HCT116 (cell line): ENCODE measurements around the gene ADGRE3. TPM values are rescaled to one million over a fixed set of nuclear protein-coding genes. Genes with fewer than 3 reads are reported as not detected.

Experiments used
- ATAC-seq: fragments of 200-7000 bp; cut with Tn5 transposase; 2 replicates; pipeline ENCODE4 v1.9.1; 2020; ENCODE audit warnings: mild to moderate bottlenecking, moderate library complexity
- BruUV-seq: library from RNA; stranded (reverse); fragments of 400-500 nt; replicated peaks from 2 replicates; lab custom pipeline; 2021; lab: Mats Ljungman, UMichigan
- CTCF ChIA-PET: fragments of 300-600 bp; sonication (Branson Sonifier 250); formaldehyde crosslinking; loops from one replicate; lab custom pipeline; 2021; ENCODE audit warnings: antibody characterized with exemption; lab: Charles Lee
- POLR2A ChIA-PET: fragments of 300-600, 350-600 bp; sonication (Branson Sonifier 250); formaldehyde crosslinking; loops from one replicate; lab custom pipeline; 2021; ENCODE audit warnings: antibody characterized with exemption; lab: Charles Lee
- RAD21 ChIA-PET, 2 experiments: fragments of 300-600 bp; sonication (Branson Sonifier 250); formaldehyde crosslinking; loops; one replicate each; lab custom pipeline; 2023; ENCODE audit warnings: low total read pairs in 2 of 2; ENCODE audit not compliant: uncharacterized antibody in 2 of 2, unreplicated experiment in 2 of 2, low non-redundant PET in 1 of 2; lab: Charles Lee
- DNase-seq: peaks from one replicate; pipeline ENCODE4 v3.0.0-alpha.2; 2010; ENCODE audit warnings: low read depth, low spot score
- H2AFZ ChIP-seq: fragments of 200-600 bp; shearing (Covaris generic), sonication (generic); 2 replicates; pipeline ENCODE4 v1.6.1; 2017; ENCODE audit warnings: low read depth, mixed run types, mixed read lengths, antibody characterized with exemption, low read length; ENCODE audit not compliant: poor library complexity, severe bottlenecking
- H3K27ac ChIP-seq: 2 replicates; pipeline ENCODE4 v1.5.1; 2012; ENCODE audit warnings: low read depth, low read length
- H3K27me3 ChIP-seq: fragments of 200-600 bp; sonication (generic); 2 replicates; pipeline ENCODE4 v1.6.1; 2016; ENCODE audit warnings: mixed run types, low read length, mixed read lengths; ENCODE audit not compliant: insufficient read depth
- H3K36me3 ChIP-seq, 2 experiments: fragments of 200-500 bp in 1 of 2; fragments of 200-600 bp in 1 of 2; sonication (Bioruptor generic) in 1 of 2; sonication (generic) in 1 of 2; 2 replicates each; pipeline versions ENCODE4 v1.5.1 to v1.6.1; 2014 to 2016; ENCODE audit warnings: low read length in 2 of 2, inconsistent platforms in 1 of 2, mixed read lengths in 1 of 2, mixed run types in 1 of 2; ENCODE audit not compliant: insufficient read depth in 2 of 2, control insufficient read depth in 1 of 2
- H3K4me1 ChIP-seq, 2 experiments: fragments of 200-600 bp in 1 of 2; sonication (generic) in 1 of 2; 2 replicates each; pipeline versions ENCODE4 v1.5.1 to v1.6.1; 2012 to 2017; ENCODE audit warnings: low read length in 2 of 2, inconsistent platforms in 1 of 2, mild to moderate bottlenecking in 1 of 2, mixed read lengths in 1 of 2, mixed run types in 1 of 2, moderate library complexity in 1 of 2; ENCODE audit not compliant: insufficient read depth in 2 of 2, control insufficient read depth in 1 of 2
- H3K4me2 ChIP-seq: fragments of 200-600 bp; sonication (generic); 2 replicates; pipeline ENCODE4 v1.6.1; 2017; ENCODE audit warnings: mixed run types, low read length, mixed read lengths
- H3K4me3 ChIP-seq, 2 experiments: fragments of 200-600 bp in 1 of 2; sonication (generic) in 1 of 2; replicated peaks in 1 of 2; 2 replicates each; pipeline ENCODE4 v1.5.1; 2011 to 2016; ENCODE audit warnings: low read length in 2 of 2, control low read depth in 1 of 2, low read depth in 1 of 2, mild to moderate bottlenecking in 1 of 2, mixed read lengths in 1 of 2, mixed run types in 1 of 2
- H3K79me2 ChIP-seq: fragments of 200-600 bp; sonication (generic); 2 replicates; pipeline ENCODE4 v1.6.1; 2017; ENCODE audit warnings: mild to moderate bottlenecking, mixed run types, low read length, moderate library complexity, mixed read lengths; ENCODE audit not compliant: insufficient read depth
- H3K9ac ChIP-seq: fragments of 200-600 bp; sonication (generic); 2 replicates; pipeline ENCODE4 v1.6.1; 2016; ENCODE audit warnings: low read length, mixed read lengths
- H3K9me2 ChIP-seq: fragments of 200-600 bp; sonication (generic), shearing (Covaris generic); 2 replicates; pipeline ENCODE4 v1.6.1; 2017; ENCODE audit warnings: mixed run types, mild to moderate bottlenecking, moderate library complexity; ENCODE audit not compliant: insufficient read depth
- H3K9me3 ChIP-seq, 2 experiments: fragments of 200-500 bp in 1 of 2; fragments of 200-600 bp in 1 of 2; sonication (Bioruptor generic) in 1 of 2; sonication (generic) in 1 of 2; 2 replicates each; pipeline ENCODE4 v1.6.1; 2014 to 2017; ENCODE audit warnings: low read length in 2 of 2, mixed read lengths in 2 of 2, inconsistent platforms in 1 of 2, low read depth in 1 of 2, mild to moderate bottlenecking in 1 of 2, mixed run types in 1 of 2, moderate library complexity in 1 of 2; ENCODE audit not compliant: control insufficient read depth in 1 of 2, insufficient read depth in 1 of 2
- H4K20me1 ChIP-seq: fragments of 200-600 bp; sonication (generic), shearing (Covaris generic); 2 replicates; pipeline ENCODE4 v1.6.1; 2017; ENCODE audit warnings: mixed run types, mild to moderate bottlenecking, moderate library complexity; ENCODE audit not compliant: insufficient read depth
- CBX3 ChIP-seq: IDR thresholded peaks from 2 replicates; pipeline ENCODE4 v1.6.1; 2012; ENCODE audit warnings: low read depth
- JUND ChIP-seq: IDR thresholded peaks from 2 replicates; pipeline ENCODE4 v1.6.1; 2012
- POLR2AphosphoS5 ChIP-seq: IDR thresholded peaks from 2 replicates; pipeline ENCODE4 v1.6.1; 2011; ENCODE audit warnings: mild to moderate bottlenecking, low read depth, low read length, moderate library complexity
- SIN3A ChIP-seq: IDR thresholded peaks from 2 replicates; pipeline ENCODE4 v1.6.1; 2012; ENCODE audit warnings: low read depth
- SP1 ChIP-seq: IDR thresholded peaks from 2 replicates; pipeline ENCODE4 v1.6.1; 2012; ENCODE audit warnings: low read depth
- ZNF274 ChIP-seq: fragments of 200-500 bp; sonication (Bioruptor generic); IDR thresholded peaks from 2 replicates; pipeline ENCODE4 v1.6.1; 2014; ENCODE audit warnings: mild to moderate bottlenecking, low read depth, low read length, inconsistent platforms
- intact Hi-C: fragments of 100-400 bp; cut with micrococcal nuclease; formaldehyde crosslinking; loops from 2 replicates; pipeline ENCODE4 v1.10.0; 2022
- total RNA-seq: library from RNA; stranded (reverse); gene quantifications from one replicate; pipeline ENCODE4 v1.2.1, GENCODE V29; 2021; ENCODE audit not compliant: unreplicated experiment
- TF ChIP-seq, protein P1 (sequence below): IDR thresholded peaks from 2 replicates; pipeline ENCODE4 v1.6.1; 2012
- TF ChIP-seq, protein P2 (sequence below): IDR thresholded peaks from 2 replicates; pipeline ENCODE4 v1.6.1; 2012
- TF ChIP-seq, protein P3 (sequence below): IDR thresholded peaks from 2 replicates; pipeline ENCODE4 v1.6.1; 2011; ENCODE audit warnings: mild to moderate bottlenecking, low read length, moderate library complexity; ENCODE audit not compliant: insufficient replicate concordance; ENCODE audit errors: extremely low read depth
- TF ChIP-seq, protein P4 (sequence below), 3 experiments: fragments of 200-600 bp in 1 of 3; sonication (generic) in 1 of 3; IDR thresholded peaks in 2 of 3; conservative IDR thresholded peaks in 1 of 3; 2 replicates each; pipeline ENCODE4 v1.5.1; 2012 to 2017; ENCODE audit warnings: low read depth in 2 of 3, low read length in 2 of 3, antibody characterized with exemption in 1 of 3, borderline replicate concordance in 1 of 3, control low read depth in 1 of 3, mild to moderate bottlenecking in 1 of 3, mixed read lengths in 1 of 3, mixed run types in 1 of 3, moderate library complexity in 1 of 3; ENCODE audit not compliant: insufficient read depth in 1 of 3
- TF ChIP-seq, protein P5 (sequence below): IDR thresholded peaks from 2 replicates; pipeline ENCODE4 v1.6.1; 2012; ENCODE audit warnings: low read depth

Gene ADGRE3
- total RNA-seq, 1 experiment from 2014 or later, result not detected

DNA sequence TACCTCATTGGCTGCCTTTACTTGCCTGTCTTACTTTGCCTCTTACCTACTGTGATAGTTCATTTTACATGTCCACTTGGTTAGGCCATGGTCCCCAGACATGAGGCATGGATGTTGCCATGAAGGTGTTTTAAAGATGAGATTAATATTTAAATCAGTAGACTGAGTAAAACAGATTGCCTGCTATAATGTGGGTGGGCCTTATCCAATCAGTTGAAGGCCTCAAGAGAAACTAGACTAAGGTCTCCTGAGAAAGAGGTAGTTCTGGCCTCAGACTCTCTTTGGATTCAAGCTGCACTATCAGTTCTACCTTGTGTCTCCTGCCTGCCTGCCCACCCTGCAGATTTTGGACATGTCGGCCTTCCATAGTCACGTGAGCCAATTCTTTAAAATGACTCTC, 26.1 kb downstream of the ADGRE3 start:
- no peak for DNase-seq
- TF ChIP-seq ZNF274 (no peak), CBX3 (no peak), JUND (no peak), SIN3A (no peak), POLR2AphosphoS5 (no peak), SP1 (no peak)
- TF ChIP-seq, protein P1, sequence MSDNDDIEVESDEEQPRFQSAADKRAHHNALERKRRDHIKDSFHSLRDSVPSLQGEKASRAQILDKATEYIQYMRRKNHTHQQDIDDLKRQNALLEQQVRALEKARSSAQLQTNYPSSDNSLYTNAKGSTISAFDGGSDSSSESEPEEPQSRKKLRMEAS, result no peak
- TF ChIP-seq, protein P2, sequence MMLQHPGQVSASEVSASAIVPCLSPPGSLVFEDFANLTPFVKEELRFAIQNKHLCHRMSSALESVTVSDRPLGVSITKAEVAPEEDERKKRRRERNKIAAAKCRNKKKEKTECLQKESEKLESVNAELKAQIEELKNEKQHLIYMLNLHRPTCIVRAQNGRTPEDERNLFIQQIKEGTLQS, result no peak
- TF ChIP-seq, protein P3, sequence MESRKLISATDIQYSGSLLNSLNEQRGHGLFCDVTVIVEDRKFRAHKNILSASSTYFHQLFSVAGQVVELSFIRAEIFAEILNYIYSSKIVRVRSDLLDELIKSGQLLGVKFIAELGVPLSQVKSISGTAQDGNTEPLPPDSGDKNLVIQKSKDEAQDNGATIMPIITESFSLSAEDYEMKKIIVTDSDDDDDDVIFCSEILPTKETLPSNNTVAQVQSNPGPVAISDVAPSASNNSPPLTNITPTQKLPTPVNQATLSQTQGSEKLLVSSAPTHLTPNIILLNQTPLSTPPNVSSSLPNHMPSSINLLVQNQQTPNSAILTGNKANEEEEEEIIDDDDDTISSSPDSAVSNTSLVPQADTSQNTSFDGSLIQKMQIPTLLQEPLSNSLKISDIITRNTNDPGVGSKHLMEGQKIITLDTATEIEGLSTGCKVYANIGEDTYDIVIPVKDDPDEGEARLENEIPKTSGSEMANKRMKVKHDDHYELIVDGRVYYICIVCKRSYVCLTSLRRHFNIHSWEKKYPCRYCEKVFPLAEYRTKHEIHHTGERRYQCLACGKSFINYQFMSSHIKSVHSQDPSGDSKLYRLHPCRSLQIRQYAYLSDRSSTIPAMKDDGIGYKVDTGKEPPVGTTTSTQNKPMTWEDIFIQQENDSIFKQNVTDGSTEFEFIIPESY, result no peak
- TF ChIP-seq, protein P4, sequence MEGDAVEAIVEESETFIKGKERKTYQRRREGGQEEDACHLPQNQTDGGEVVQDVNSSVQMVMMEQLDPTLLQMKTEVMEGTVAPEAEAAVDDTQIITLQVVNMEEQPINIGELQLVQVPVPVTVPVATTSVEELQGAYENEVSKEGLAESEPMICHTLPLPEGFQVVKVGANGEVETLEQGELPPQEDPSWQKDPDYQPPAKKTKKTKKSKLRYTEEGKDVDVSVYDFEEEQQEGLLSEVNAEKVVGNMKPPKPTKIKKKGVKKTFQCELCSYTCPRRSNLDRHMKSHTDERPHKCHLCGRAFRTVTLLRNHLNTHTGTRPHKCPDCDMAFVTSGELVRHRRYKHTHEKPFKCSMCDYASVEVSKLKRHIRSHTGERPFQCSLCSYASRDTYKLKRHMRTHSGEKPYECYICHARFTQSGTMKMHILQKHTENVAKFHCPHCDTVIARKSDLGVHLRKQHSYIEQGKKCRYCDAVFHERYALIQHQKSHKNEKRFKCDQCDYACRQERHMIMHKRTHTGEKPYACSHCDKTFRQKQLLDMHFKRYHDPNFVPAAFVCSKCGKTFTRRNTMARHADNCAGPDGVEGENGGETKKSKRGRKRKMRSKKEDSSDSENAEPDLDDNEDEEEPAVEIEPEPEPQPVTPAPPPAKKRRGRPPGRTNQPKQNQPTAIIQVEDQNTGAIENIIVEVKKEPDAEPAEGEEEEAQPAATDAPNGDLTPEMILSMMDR (IDR thresholded peaks at IDR 0.05 in 2 of 3, conservative IDR thresholded peaks at IDR 0.05 in 1 of 3; ENCODE audit: borderline replicate concordance in 1 of 3, insufficient read depth in 1 of 3, low read depth in 2 of 3, low read length in 2 of 3), result no peak
- TF ChIP-seq, protein P5, sequence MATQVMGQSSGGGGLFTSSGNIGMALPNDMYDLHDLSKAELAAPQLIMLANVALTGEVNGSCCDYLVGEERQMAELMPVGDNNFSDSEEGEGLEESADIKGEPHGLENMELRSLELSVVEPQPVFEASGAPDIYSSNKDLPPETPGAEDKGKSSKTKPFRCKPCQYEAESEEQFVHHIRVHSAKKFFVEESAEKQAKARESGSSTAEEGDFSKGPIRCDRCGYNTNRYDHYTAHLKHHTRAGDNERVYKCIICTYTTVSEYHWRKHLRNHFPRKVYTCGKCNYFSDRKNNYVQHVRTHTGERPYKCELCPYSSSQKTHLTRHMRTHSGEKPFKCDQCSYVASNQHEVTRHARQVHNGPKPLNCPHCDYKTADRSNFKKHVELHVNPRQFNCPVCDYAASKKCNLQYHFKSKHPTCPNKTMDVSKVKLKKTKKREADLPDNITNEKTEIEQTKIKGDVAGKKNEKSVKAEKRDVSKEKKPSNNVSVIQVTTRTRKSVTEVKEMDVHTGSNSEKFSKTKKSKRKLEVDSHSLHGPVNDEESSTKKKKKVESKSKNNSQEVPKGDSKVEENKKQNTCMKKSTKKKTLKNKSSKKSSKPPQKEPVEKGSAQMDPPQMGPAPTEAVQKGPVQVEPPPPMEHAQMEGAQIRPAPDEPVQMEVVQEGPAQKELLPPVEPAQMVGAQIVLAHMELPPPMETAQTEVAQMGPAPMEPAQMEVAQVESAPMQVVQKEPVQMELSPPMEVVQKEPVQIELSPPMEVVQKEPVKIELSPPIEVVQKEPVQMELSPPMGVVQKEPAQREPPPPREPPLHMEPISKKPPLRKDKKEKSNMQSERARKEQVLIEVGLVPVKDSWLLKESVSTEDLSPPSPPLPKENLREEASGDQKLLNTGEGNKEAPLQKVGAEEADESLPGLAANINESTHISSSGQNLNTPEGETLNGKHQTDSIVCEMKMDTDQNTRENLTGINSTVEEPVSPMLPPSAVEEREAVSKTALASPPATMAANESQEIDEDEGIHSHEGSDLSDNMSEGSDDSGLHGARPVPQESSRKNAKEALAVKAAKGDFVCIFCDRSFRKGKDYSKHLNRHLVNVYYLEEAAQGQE, result no peak
- no peaks in the 10 kb centered on the region for H3K4me1 ChIP-seq
- no peak overlapping the region for H3K4me3 ChIP-seq
- no peak overlapping the region for H3K9ac ChIP-seq
- H3K36me3 ChIP-seq, result no peaks in the 10 kb centered on the region
- POLR2A ChIA-PET, result no interaction called here
- H3K9me3 ChIP-seq, result no peaks in the 10 kb centered on the region
- no peaks in the 10 kb centered on the region for H3K9me2 ChIP-seq
- H2AFZ ChIP-seq, result no peak overlapping the region
- intact Hi-C loops, result no loop called here
- RAD21 ChIA-PET, result no interaction called here
- H3K27ac ChIP-seq, result no peak overlapping the region
- no peaks in the 10 kb centered on the region for H4K20me1 ChIP-seq
- no peaks in the 10 kb centered on the region for H3K79me2 ChIP-seq
- H3K4me2 ChIP-seq, result no peak overlapping the region
- BruUV-seq, result no TSS peak
- no peak for ATAC-seq
- peaks cover 6% of the 10 kb centered on the region; the same call in 1 of the 2 replicates for H3K27me3 ChIP-seq
- CTCF ChIA-PET, result no interaction called here
